ENCODE data around the gene ADGRG2. TPM values are rescaled to one million over a fixed set of nuclear protein-coding genes. Genes with fewer than 3 reads are reported as not detected.

ADGRG2 gene
- total RNA-seq, 2 experiments from 2014 or later, result not detected

- Mint-ChIP-seq H3K27me3 (ENCODE audit: low read depth) (no peaks in the 10 kb centered on the region), H3K27ac (no peak overlapping the region), H3K4me1 (ENCODE audit: low read depth) (peaks cover 19% of the 10 kb centered on the region), H3K9me3 (ENCODE audit: insufficient read depth) (no peaks in the 10 kb centered on the region), H3K4me3 (no peak overlapping the region), H3K36me3 (ENCODE audit: low read depth) (no peaks in the 10 kb centered on the region)
- ChIA-PET CTCF (interaction anchor here (2.0 kb wide), 1 partner anchor 371 kb away, joined by 4 read pairs; no protein-coding TSS in a partner anchor), POLR2A (no interaction called here)
- ATAC-seq, result no peak
- no peak for DNase-seq
Measured at GRCh38 chrX:18962329-18962728, 159.9 kb downstream of the ADGRG2 start.

GRCh38 chrX:18961686-18962085 lies 160.6 kb downstream of the ADGRG2 start:
- Mint-ChIP-seq H3K36me3 (ENCODE audit: low read depth) (no peaks in the 10 kb centered on the region), H3K9me3 (ENCODE audit: insufficient read depth) (no peaks in the 10 kb centered on the region), H3K4me1 (ENCODE audit: low read depth) (peaks cover 19% of the 10 kb centered on the region), H3K27ac (no peak overlapping the region), H3K27me3 (ENCODE audit: low read depth) (no peaks in the 10 kb centered on the region), H3K4me3 (no peak overlapping the region)
- ATAC-seq (no peak), DNase-seq (no peak)
- ChIA-PET CTCF (interaction anchor here (2.0 kb wide), 1 partner anchor 372 kb away, joined by 4 read pairs; no protein-coding TSS in a partner anchor), POLR2A (no interaction called here)

DNA sequence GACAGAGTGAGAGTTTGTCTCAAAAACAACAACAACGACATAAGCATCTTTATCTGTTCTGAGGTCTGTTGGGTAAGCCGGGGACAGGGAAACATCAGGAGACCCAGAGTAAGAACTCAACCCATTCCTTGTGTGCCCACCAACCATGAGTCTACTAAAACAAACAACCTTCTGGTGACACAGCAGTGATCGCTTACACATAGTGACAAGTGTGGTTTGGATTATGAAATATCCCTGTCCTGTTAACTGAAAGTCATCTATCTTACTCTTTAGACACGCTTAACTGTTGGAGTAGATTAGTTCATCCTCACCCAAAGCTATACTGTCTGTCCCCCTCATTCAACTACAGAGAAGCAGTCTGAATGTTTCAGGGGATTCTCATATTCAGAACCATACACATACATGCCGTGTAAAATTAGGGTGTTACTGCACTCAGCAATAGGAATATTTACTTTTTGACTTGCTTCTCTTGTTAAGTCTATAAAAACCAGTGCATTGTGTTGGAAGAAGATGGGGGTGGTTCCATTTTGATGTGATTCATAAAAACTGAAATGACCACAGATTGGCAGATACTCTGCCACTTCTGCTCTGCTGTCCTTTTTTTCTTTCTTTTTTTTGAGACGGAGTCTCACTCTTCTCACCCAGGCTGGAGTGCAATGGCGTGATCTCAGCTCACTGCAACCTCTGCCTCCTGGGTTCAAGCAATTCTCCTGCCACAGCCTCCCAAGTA lies 165.8 kb downstream of the ADGRG2 start:
- no peak overlapping the region for H3K4me3 Mint-ChIP-seq
- ATAC-seq (no peak), DNase-seq (no peak)
- no peaks in the 10 kb centered on the region for H3K27me3 Mint-ChIP-seq (ENCODE audit: low read depth)
- H3K9me3 Mint-ChIP-seq (ENCODE audit: insufficient read depth), result no peaks in the 10 kb centered on the region
- H3K36me3 Mint-ChIP-seq (ENCODE audit: low read depth), result no peaks in the 10 kb centered on the region
- ChIA-PET CTCF (no interaction called here), POLR2A (no interaction called here)
- no peak overlapping the region for H3K27ac Mint-ChIP-seq
- H3K4me1 Mint-ChIP-seq (ENCODE audit: low read depth), result peaks cover 25% of the 10 kb centered on the region

GRCh38 chrX:18955676-18956075 lies 166.6 kb downstream of the ADGRG2 start:
- ChIA-PET CTCF (no interaction called here), POLR2A (no interaction called here)
- no peaks in the 10 kb centered on the region for H3K9me3 Mint-ChIP-seq (ENCODE audit: insufficient read depth)
- H3K4me1 Mint-ChIP-seq (ENCODE audit: low read depth), result peaks cover 25% of the 10 kb centered on the region
- H3K4me3 Mint-ChIP-seq, result no peak overlapping the region
- H3K36me3 Mint-ChIP-seq (ENCODE audit: low read depth), result peaks cover 4% of the 10 kb centered on the region
- ATAC-seq, result no peak
- no peak for DNase-seq
- H3K27me3 Mint-ChIP-seq (ENCODE audit: low read depth), result no peaks in the 10 kb centered on the region
- no peak overlapping the region for H3K27ac Mint-ChIP-seq

GRCh38 chrX:18951032-18951431 lies 171.2 kb downstream of the ADGRG2 start:
- Mint-ChIP-seq H3K27me3 (ENCODE audit: low read depth) (no peaks in the 10 kb centered on the region), H3K27ac (no peak overlapping the region), H3K36me3 (ENCODE audit: low read depth) (peaks cover 6% of the 10 kb centered on the region), H3K4me1 (ENCODE audit: low read depth) (peaks cover 16% of the 10 kb centered on the region), H3K4me3 (no peak overlapping the region), H3K9me3 (ENCODE audit: insufficient read depth) (no peaks in the 10 kb centered on the region)
- POLR2A ChIA-PET, result no interaction called here
- ATAC-seq (no peak), DNase-seq (no peak)
- CTCF ChIA-PET, result interaction anchor here (1.0 kb wide), 1 partner anchor 383 kb away, joined by 3 read pairs; no protein-coding TSS in a partner anchor

DNA sequence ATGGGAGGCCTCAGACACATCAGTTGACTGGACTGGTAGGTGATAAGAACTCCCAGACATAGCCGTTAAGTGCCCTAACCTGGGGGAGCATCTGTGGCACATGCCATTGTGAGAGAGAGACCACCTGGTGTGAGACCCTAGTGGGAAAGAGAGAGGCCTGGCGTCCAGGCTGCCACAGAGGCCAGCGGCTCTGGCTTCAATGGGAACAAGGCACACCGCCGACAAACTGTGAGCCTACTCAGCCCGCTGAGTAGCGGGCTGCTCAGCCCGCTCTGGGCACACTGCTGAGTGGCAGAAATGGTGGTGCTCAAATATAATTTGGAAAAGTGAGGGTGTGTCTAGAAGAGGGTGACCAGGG lies 172.3 kb downstream of the ADGRG2 start:
- no peak for DNase-seq
- no peak overlapping the region for H3K4me3 Mint-ChIP-seq
- CTCF ChIA-PET, result no interaction called here
- no peaks in the 10 kb centered on the region for H3K9me3 Mint-ChIP-seq (ENCODE audit: insufficient read depth)
- ATAC-seq, result no peak
- peaks cover 6% of the 10 kb centered on the region for H3K36me3 Mint-ChIP-seq (ENCODE audit: low read depth)
- no peak overlapping the region for H3K27ac Mint-ChIP-seq
- POLR2A ChIA-PET, result no interaction called here
- H3K4me1 Mint-ChIP-seq (ENCODE audit: low read depth), result peaks cover 13% of the 10 kb centered on the region
- H3K27me3 Mint-ChIP-seq (ENCODE audit: low read depth), result no peaks in the 10 kb centered on the region

GRCh38 chrX:18949291-18949943 lies 172.9 kb downstream of the ADGRG2 start:
- Mint-ChIP-seq H3K36me3 (ENCODE audit: low read depth) (peaks cover 6% of the 10 kb centered on the region), H3K4me3 (no peak overlapping the region), H3K9me3 (ENCODE audit: insufficient read depth) (no peaks in the 10 kb centered on the region), H3K27ac (no peak overlapping the region), H3K4me1 (ENCODE audit: low read depth) (peaks cover 8% of the 10 kb centered on the region), H3K27me3 (ENCODE audit: low read depth) (no peaks in the 10 kb centered on the region)
- POLR2A ChIA-PET, result no interaction called here
- CTCF ChIA-PET, result no interaction called here
- no peak for ATAC-seq
- DNase-seq, result no peak

DNA sequence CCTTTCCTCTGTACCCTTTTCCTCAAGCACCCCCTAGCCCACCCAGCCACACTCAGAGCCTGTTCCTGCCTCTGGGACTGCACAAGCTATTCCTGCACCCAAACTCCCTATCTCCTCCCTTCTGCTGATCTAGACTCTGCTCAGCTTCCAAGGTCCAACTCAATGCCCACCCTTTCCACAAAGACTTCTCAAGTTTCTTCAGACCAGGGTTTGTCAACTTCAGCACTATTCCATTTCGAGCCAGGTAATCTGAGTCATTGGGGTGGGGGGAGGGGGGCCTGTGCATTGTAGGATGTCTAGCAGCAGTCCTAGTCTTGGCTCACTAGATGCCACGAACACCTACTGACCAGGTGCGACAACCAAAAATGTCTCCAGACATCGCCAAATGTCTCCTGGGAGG lies 175.7 kb downstream of the ADGRG2 start:
- Mint-ChIP-seq H3K4me1 (ENCODE audit: low read depth) (no peaks in the 10 kb centered on the region), H3K9me3 (ENCODE audit: insufficient read depth) (no peaks in the 10 kb centered on the region), H3K27ac (no peak overlapping the region), H3K36me3 (ENCODE audit: low read depth) (peaks cover 12% of the 10 kb centered on the region), H3K4me3 (no peak overlapping the region), H3K27me3 (ENCODE audit: low read depth) (no peaks in the 10 kb centered on the region)
- CTCF ChIA-PET, result no interaction called here
- ATAC-seq, result no peak
- DNase-seq, result no peak
- POLR2A ChIA-PET, result no interaction called here

GRCh38 chrX:18946157-18946556 lies 176.1 kb downstream of the ADGRG2 start:
- no peak for DNase-seq
- H3K27ac Mint-ChIP-seq, result no peak overlapping the region

DNA sequence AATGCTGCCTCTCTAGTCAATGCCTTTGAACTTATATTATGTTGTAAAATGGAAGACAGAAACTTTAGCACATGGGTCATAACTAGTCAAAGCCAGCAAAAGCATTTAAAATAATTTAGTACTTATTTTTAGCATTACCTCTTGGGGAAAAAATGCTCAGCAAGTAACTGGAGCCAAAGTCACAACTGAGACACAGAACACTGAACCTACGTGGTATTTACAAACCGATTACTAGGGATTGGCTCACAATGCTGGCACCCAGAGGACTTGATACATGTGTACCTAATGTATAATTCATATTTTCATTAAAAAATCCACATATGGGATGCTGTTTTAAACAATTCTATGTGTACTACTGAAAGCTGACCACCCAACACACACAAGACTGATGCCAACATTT lies 176.8 kb downstream of the ADGRG2 start:
- H3K27ac Mint-ChIP-seq, result no peak overlapping the region
- no peaks in the 10 kb centered on the region for H3K4me1 Mint-ChIP-seq (ENCODE audit: low read depth)
- ChIA-PET CTCF (no interaction called here), POLR2A (no interaction called here)
- DNase-seq, result no peak
- no peak overlapping the region for H3K4me3 Mint-ChIP-seq
- ATAC-seq, result no peak
- no peaks in the 10 kb centered on the region for H3K27me3 Mint-ChIP-seq (ENCODE audit: low read depth)
- H3K36me3 Mint-ChIP-seq (ENCODE audit: low read depth), result peaks cover 8% of the 10 kb centered on the region
- H3K9me3 Mint-ChIP-seq (ENCODE audit: insufficient read depth), result no peaks in the 10 kb centered on the region

More at GRCh38 chrX:18946157-18946556, 176.1 kb downstream of the ADGRG2 start:
- no peaks in the 10 kb centered on the region for H3K9me3 Mint-ChIP-seq (ENCODE audit: insufficient read depth)
- CTCF ChIA-PET, result no interaction called here
- H3K4me3 Mint-ChIP-seq, result no peak overlapping the region
- peaks cover 9% of the 10 kb centered on the region for H3K36me3 Mint-ChIP-seq (ENCODE audit: low read depth)
- POLR2A ChIA-PET, result no interaction called here
- no peaks in the 10 kb centered on the region for H3K4me1 Mint-ChIP-seq (ENCODE audit: low read depth)
- no peak for ATAC-seq
- H3K27me3 Mint-ChIP-seq (ENCODE audit: low read depth), result no peaks in the 10 kb centered on the region

- H3K27me3 Mint-ChIP-seq (ENCODE audit: low read depth), result no peaks in the 10 kb centered on the region
- no peak overlapping the region for H3K4me3 Mint-ChIP-seq
- ChIA-PET POLR2A (no interaction called here), CTCF (no interaction called here)
- peaks cover 8% of the 10 kb centered on the region for H3K36me3 Mint-ChIP-seq (ENCODE audit: low read depth)
- ATAC-seq (no peak), DNase-seq (no peak)
- no peaks in the 10 kb centered on the region for H3K9me3 Mint-ChIP-seq (ENCODE audit: insufficient read depth)
- no peak overlapping the region for H3K27ac Mint-ChIP-seq
- H3K4me1 Mint-ChIP-seq (ENCODE audit: low read depth), result no peaks in the 10 kb centered on the region
Measured at GRCh38 chrX:18944482-18944881, 177.8 kb downstream of the ADGRG2 start.

GRCh38 chrX:18941896-18942295 lies 180.4 kb downstream of the ADGRG2 start:
- Mint-ChIP-seq H3K27me3 (ENCODE audit: low read depth) (no peaks in the 10 kb centered on the region), H3K9me3 (ENCODE audit: insufficient read depth) (no peaks in the 10 kb centered on the region), H3K27ac (no peak overlapping the region), H3K4me1 (ENCODE audit: low read depth) (no peaks in the 10 kb centered on the region), H3K36me3 (ENCODE audit: low read depth) (peaks cover 13% of the 10 kb centered on the region), H3K4me3 (no peak overlapping the region)
- DNase-seq (no peak), ATAC-seq (no peak)
- ChIA-PET CTCF (interaction anchor here (1.0 to 1.6 kb wide), 2 partner anchors 10 to 392 kb away, joined by 3 to 4 read pairs; no protein-coding TSS in a partner anchor), POLR2A (no interaction called here)
